ENCODE results near the gene LRMDA.

DNA sequence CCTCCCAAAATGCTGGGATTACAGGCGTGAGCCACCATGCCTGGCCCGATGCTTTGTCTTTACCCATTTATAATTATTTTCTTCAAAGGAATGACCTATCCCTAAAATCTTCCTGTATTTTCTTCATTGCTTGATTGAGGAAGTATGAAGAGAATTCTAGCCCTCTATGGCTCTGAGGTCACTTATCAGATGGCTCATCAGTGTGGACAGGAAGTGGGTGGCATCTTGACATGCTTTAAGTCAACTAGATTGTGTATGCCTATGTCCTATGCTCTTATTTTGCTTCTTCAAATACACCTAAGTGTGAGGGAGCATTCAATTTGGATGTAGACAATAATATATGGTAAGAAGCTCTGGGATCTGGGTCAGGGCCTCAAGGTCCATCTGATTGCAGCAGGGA, 1020.5 kb downstream of the LRMDA start:
- TF ChIP-seq CTCF (IDR thresholded peaks at IDR 0.05) (no peak), POLR2A (IDR thresholded peaks at IDR 0.05) (no peak)

All from body of pancreas (tissue), 4 donors.